Vagina (tissue), 2 donors: ENCODE data around the gene CORO1A. TPM values are rescaled to one million over a fixed set of nuclear protein-coding genes. Genes with fewer than 3 reads are reported as not detected.
"Not testable (repeated sequence)": the region's sequence is repeated elsewhere in the genome, so short reads cannot be mapped to it uniquely, and the experiment has no call there.

Source experiments
- DNase-seq, 2 donors: peaks; one replicate each; pipeline ENCODE4 v3.0.0-alpha.2; 2017; ENCODE audit errors: extremely low spot score in 2 of 2
- H3K27ac ChIP-seq: fragments of 200-600 bp; sonication (generic); one replicate; pipeline ENCODE4 v1.5.1; 2019
- H3K27me3 ChIP-seq: fragments of 200-600 bp; sonication (generic); one replicate; pipeline ENCODE4 v1.5.1; 2019
- H3K36me3 ChIP-seq, 2 donors: fragments of 200-600 bp; sonication (generic); one replicate each; pipeline ENCODE4 v1.5.1; 2017 to 2019
- H3K4me1 ChIP-seq: fragments of 200-600 bp; sonication (generic); one replicate; pipeline ENCODE4 v1.5.1; 2019
- H3K4me3 ChIP-seq, 2 donors: fragments of 200-600 bp; sonication (generic); 1 replicate in 1 of 2; 2 replicates in 1 of 2; pipeline ENCODE4 v1.5.1; 2016 to 2019
- H3K9me3 ChIP-seq: fragments of 200-600 bp; sonication (generic); one replicate; pipeline ENCODE4 v1.5.1; 2019
- CTCF ChIP-seq, 3 experiments: fragments of 450-650 bp in 2 of 3; fragments of 200-600 bp in 1 of 3; sonication (generic) in 1 of 3; IDR thresholded peaks; one replicate each; pipeline ENCODE4 v1.5.1; 2017 to 2019; ENCODE audit warnings: antibody characterized with exemption in 3 of 3, mild to moderate bottlenecking in 2 of 3, moderate library complexity in 2 of 3
- POLR2A ChIP-seq, 2 donors: fragments of 450-650 bp; IDR thresholded peaks; one replicate each; pipeline ENCODE4 v1.6.1; 2017; ENCODE audit warnings: antibody characterized with exemption in 2 of 2, mild to moderate bottlenecking in 2 of 2, moderate library complexity in 2 of 2
- POLR2AphosphoS5 ChIP-seq, 2 donors: sonication (generic); formaldehyde crosslinking; IDR thresholded peaks; one replicate each; pipeline ENCODE4 v1.9.0; 2017; ENCODE audit warnings: antibody characterized with exemption in 2 of 2, mild to moderate bottlenecking in 2 of 2, low read depth in 1 of 2; ENCODE audit not compliant: insufficient read depth in 1 of 2
- intact Hi-C: fragments of 100-400 bp; cut with DNase I; formaldehyde crosslinking; loops from one replicate; pipeline ENCODE4 v1.15.1; 2023
- total RNA-seq: library from RNA; depleted of rRNA; stranded (reverse); fragments of >200 nt; gene quantifications from one replicate; pipeline ENCODE4 v1.2.3, GENCODE V29; 2016

Gene CORO1A
- total RNA-seq, 1 donor from 2014 or later = 51.1 TPM

DNA sequence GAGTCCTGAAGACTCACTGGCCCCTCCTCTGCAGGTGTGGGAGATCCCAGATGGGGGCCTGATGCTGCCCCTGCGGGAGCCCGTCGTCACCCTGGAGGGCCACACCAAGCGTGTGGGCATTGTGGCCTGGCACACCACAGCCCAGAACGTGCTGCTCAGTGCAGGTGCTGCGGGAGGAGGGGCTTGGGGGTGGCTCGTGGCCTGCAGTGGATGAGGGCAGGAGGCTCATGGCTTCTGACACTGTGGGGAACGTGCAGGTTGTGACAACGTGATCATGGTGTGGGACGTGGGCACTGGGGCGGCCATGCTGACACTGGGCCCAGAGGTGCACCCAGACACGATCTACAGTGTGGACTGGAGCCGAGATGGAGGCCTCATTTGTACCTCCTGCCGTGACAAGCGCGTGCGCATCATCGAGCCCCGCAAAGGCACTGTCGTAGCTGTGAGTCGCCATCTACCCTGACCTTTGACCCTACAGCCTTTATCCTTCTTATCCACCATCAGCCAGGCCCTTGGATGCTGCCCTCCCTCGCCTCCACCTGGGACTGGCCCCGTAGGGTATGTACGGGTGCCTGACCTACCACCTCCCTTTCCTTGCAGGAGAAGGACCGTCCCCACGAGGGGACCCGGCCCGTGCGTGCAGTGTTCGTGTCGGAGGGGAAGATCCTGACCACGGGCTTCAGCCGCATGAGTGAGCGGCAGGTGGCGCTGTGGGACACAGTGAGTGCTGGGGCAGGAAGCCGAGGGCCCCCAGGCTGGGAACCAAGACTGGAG, 3.6 kb downstream of the CORO1A start:
- H3K4me3 ChIP-seq = no peak overlapping the region
- H3K27ac ChIP-seq = no peak overlapping the region
- peak in 2 of 3 experiments; percentile 37 for TF ChIP-seq CTCF (IDR thresholded peaks at IDR 0.05)
- no peak for TF ChIP-seq POLR2AphosphoS5 (IDR thresholded peaks at IDR 0.05; ENCODE audit: insufficient read depth in 1 of 2, low read depth in 1 of 2)
- H3K36me3 ChIP-seq = no peaks in the 10 kb centered on the region
- no peaks in the 10 kb centered on the region for H3K9me3 ChIP-seq
- intact Hi-C loops = no loop called here
- H3K27me3 ChIP-seq = no peaks in the 10 kb centered on the region
- peaks cover 15% of the 10 kb centered on the region for H3K4me1 ChIP-seq
- no peak for DNase-seq

GRCh38 chr16:30187556-30187865, 4.1 kb downstream of the CORO1A start:
- H3K36me3 ChIP-seq = no peaks in the 10 kb centered on the region
- H3K27ac ChIP-seq = no peak overlapping the region
- no peaks in the 10 kb centered on the region for H3K9me3 ChIP-seq
- H3K4me1 ChIP-seq = peaks cover 14% of the 10 kb centered on the region
- no peaks in the 10 kb centered on the region for H3K27me3 ChIP-seq
- TF ChIP-seq POLR2AphosphoS5 (IDR thresholded peaks at IDR 0.05; ENCODE audit: insufficient read depth in 1 of 2, low read depth in 1 of 2) (no peak), CTCF (IDR thresholded peaks at IDR 0.05) (no peak), POLR2A (IDR thresholded peaks at IDR 0.05) (no peak)
- intact Hi-C loops = no loop called here
- no peak overlapping the region for H3K4me3 ChIP-seq
- DNase-seq = no peak

GRCh38 chr16:30187971-30188561, 4.7 kb downstream of the CORO1A start:
- no peak overlapping the region for H3K27ac ChIP-seq
- TF ChIP-seq POLR2AphosphoS5 (IDR thresholded peaks at IDR 0.05; ENCODE audit: insufficient read depth in 1 of 2, low read depth in 1 of 2) (no peak), POLR2A (IDR thresholded peaks at IDR 0.05) (no peak), CTCF (IDR thresholded peaks at IDR 0.05) (no peak)

DNA sequence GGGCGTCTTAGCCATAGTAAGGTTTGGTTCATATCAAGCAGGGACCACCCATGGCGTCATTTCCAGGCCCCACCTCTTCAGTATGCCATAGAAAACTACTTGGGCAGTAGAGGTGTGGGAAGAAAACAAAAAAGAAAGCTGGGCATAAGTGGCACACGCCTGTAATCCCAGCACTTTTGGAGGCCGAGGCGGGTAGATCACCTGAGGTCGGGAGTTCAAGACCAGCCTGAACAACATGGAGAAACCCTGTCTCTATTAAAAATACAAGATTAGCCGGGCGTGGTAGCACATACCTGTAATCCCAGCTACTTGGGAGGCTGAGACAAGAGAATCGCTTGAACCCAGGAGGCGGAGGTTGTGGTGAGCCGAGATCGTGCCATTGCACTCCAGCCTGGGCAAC, 7.8 kb downstream of the CORO1A start:
- H3K27ac ChIP-seq, H3K4me3 ChIP-seq, H3K27me3 ChIP-seq, H3K36me3 ChIP-seq, H3K4me1 ChIP-seq, H3K9me3 ChIP-seq, DNase-seq, intact Hi-C loops: not testable (repeated sequence)

More at GRCh38 chr16:30187971-30188561, 4.7 kb downstream of the CORO1A start:
- no peak for DNase-seq
- intact Hi-C loops = no loop called here
- Histone ChIP-seq H3K4me3 (no peak overlapping the region), H3K27me3 (no peaks in the 10 kb centered on the region), H3K4me1 (peaks cover 10% of the 10 kb centered on the region), H3K36me3 (no peaks in the 10 kb centered on the region), H3K9me3 (no peaks in the 10 kb centered on the region)

GRCh38 chr16:30193098-30193497, 9.7 kb downstream of the CORO1A start:
- H3K9me3 ChIP-seq, DNase-seq, H3K27ac ChIP-seq, H3K4me3 ChIP-seq, H3K36me3 ChIP-seq, H3K27me3 ChIP-seq, H3K4me1 ChIP-seq, intact Hi-C loops: not testable (repeated sequence)

DNA sequence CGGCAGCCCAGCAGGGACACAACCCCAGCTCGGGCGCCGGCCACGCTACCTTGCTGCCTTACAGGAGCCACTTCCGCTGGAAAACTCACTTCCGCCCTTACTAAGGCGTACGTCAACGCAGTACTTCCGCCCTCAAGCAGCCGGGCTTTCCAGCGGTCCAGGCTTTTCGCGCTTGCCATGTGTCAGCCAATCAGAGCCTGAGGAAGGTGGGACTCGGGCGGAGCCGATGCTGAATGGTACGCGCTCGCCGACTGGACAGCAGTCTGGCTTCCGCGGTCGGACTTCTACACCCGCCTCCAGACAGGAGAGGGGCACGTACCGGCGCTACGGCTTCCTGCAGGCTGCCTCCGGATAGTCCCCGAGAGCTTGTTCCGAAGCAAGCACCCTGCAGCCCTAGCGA, 10.2 kb downstream of the CORO1A start, which contains the start of the genes BOLA2B and SLX1A:
Gene BOLA2B (minus strand): TSS at position 52 of the 400 bp plus-strand sequence. CDS start 71 bp downstream, outside the sequence.
Gene SLX1A (plus strand): TSS at position 261 of the 400 bp plus-strand sequence. CDS start 210 bp downstream, outside the sequence.
- H3K4me1 ChIP-seq, H3K27ac ChIP-seq, H3K36me3 ChIP-seq, H3K27me3 ChIP-seq, DNase-seq, intact Hi-C loops, H3K9me3 ChIP-seq: not testable (repeated sequence)
- H3K4me3 ChIP-seq = peak within 1 kb of the TSS; percentile 43 to 51

DNA sequence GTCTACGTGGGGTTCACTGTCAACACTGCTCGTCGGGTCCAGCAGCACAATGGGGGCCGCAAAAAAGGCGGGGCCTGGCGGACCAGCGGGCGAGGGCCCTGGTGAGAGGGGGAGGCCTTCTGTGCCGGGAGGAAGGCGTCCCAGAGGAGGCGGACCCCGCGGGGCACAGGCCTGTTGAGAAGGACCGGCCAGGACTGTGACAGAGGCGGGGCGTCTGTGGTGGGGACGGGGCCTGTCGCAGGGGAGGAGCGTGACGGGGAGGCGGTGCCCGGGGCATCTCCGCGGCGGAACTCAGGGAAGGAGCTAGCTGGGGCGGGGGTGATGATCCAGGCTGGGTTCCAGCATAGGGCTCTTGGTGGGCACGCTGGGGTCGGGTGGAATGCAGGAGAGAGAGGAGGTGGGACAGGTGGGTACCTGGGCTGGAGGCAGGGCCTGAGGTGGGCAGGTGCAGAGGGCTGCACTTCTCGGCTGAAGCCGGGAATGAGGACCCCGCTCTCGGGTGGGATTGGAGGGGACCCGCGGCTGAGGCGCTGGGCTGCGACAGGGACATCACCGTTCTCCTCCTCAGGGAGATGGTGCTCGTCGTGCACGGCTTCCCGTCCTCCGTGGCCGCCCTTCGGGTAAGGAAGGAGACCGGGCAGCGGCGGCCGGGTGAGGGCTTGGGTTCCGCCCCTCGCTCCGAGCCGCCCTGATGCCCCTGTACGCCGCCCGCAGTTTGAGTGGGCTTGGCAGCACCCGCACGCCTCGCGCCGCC, 10.9 kb downstream of the CORO1A start:
- intact Hi-C loops, H3K4me1 ChIP-seq, DNase-seq, H3K9me3 ChIP-seq, H3K36me3 ChIP-seq, H3K27ac ChIP-seq, H3K27me3 ChIP-seq: not testable (repeated sequence)
- H3K4me3 ChIP-seq = peak overlapping the region; percentile 43 to 51

DNA sequence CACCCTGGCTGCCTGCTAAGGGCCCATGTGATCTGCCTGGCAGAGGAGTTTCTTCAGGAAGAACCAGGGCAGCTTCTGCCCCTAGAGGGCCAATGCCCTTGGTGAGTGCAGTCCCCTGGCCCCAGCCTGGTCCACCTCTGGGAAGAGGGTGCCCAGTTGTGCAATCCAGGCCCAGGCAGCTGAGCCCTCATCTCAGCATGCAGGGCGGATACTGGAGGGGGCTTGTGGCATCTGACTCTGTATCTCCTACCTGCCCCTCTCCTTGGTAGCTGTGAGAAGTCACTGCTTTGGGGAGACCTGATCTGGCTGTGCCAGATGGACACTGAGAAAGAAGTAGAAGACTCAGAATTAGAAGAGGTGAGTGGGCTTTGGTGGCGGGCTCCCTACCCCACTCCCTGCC, 13.6 kb downstream of the CORO1A start:
- intact Hi-C loops, H3K4me3 ChIP-seq, H3K9me3 ChIP-seq, H3K36me3 ChIP-seq, H3K27me3 ChIP-seq, H3K4me1 ChIP-seq, DNase-seq, H3K27ac ChIP-seq: not testable (repeated sequence)

DNA sequence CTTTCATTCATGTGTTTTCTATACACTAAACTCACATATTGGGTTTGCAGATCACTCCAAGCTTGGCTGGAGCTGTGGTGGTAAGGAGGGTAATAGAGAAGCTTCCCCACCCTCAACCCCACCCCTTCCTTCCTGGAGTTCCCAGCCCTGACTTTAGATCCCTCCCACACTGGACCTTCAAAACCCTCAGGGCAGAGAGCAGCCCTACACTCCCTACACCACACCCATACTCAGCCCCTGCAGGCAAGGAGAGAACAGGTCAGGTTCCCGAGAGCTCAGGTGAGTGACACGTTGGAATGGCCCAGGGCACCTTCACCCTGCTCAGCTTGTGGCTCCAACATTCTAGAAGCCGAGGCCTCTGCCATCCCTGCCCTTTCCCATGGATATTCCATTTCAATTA, 15.6 kb downstream of the CORO1A start, which contains the start of gene SULT1A3:
Gene SULT1A3 (plus strand): TSS at position 207 of the 400 bp plus-strand sequence. CDS start 1,474 bp downstream, outside the sequence.
- H3K4me3 ChIP-seq, DNase-seq, H3K27me3 ChIP-seq, H3K27ac ChIP-seq, H3K9me3 ChIP-seq, H3K36me3 ChIP-seq, H3K4me1 ChIP-seq, intact Hi-C loops: not testable (repeated sequence)
